Nephron progenitor cell (in vitro differentiated cells): ENCODE data around the gene CLEC16A.
A peak's percentile ranks its signal among the peaks of the same experiment; 100 is the strongest.
"Not testable (repeated sequence)": the region's sequence is repeated elsewhere in the genome, so short reads cannot be mapped to it uniquely, and the experiment has no call there.

Source experiments
- DNase-seq: peaks from one replicate; pipeline ENCODE4 v3.0.0; 2021
- H3K27ac Mint-ChIP-seq: 2 replicates; pipeline ENCODE4 v1.8.0; 2021; ENCODE audit warnings: mild to moderate bottlenecking, moderate library complexity, mixed read lengths
- H3K27me3 Mint-ChIP-seq: 2 replicates; pipeline ENCODE4 v1.8.0; 2021; ENCODE audit warnings: mild to moderate bottlenecking, low read depth, mixed read lengths; ENCODE audit not compliant: poor library complexity
- H3K36me3 Mint-ChIP-seq: 2 replicates; pipeline ENCODE4 v1.8.0; 2021; ENCODE audit warnings: low read depth, mixed read lengths
- H3K4me1 Mint-ChIP-seq: 2 replicates; pipeline ENCODE4 v1.8.0; 2021; ENCODE audit warnings: mixed read lengths
- H3K4me3 Mint-ChIP-seq: 2 replicates; pipeline ENCODE4 v1.8.0; 2021; ENCODE audit warnings: mild to moderate bottlenecking, moderate library complexity, mixed read lengths
- H3K9me3 Mint-ChIP-seq: 2 replicates; pipeline ENCODE4 v1.8.0; 2021; ENCODE audit warnings: mild to moderate bottlenecking, moderate library complexity, mixed read lengths
- TF ChIP-seq, protein P1 (sequence below): fragments of 200-600 bp; sonication (generic); IDR thresholded peaks from 2 replicates; pipeline ENCODE4 v1.5.0; 2021; ENCODE audit warnings: antibody characterized with exemption

CLEC16A gene

DNA sequence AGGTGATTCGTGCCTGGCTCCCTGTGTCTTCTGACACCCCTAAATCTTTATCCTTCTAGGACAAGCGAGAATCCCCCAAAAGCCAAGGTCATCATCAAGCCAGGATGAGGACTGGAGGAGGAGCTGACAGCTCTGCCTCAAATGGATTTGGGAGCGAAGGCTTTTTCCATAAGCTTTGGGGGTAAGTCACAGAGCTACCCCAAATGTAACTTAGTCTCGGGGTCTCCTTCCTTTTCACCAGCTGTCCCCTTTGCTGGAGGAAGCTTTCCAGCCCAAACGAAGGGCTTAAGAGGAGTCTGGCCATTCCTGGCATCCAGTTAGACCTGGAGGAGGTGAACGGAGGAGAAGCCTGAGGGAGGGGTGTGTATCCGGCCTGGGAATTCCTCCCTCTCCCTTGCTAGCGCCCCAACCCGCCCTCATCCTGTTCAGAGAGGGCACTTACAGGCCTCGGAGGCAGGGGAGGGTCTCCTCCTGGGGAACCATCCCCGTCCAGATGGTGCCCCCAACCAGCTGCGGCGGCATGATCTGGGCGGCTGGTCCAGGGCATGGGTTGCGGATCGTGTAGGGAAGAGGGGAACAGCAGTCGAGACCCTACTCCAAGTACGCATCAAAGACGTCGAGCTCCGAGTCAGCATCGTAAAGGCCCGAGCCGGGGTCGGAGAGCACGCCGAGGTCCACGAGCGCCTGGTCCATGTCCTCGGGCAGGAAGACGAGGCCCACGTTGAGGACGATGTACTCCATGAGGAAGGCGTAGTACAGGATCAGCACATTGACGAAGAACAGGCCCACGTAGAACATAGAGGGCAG is 3.0 kb upstream of the CLEC16A start:
- Mint-ChIP-seq H3K27me3 (peaks cover 5% of the 10 kb centered on the region), H3K4me1 (peaks cover 79% of the 10 kb centered on the region), H3K9me3 (no peaks in the 10 kb centered on the region), H3K36me3 (peaks cover 10% of the 10 kb centered on the region), H3K4me3 (peak overlapping the region; percentile 94), H3K27ac (no peak overlapping the region)
- DNase-seq: peak; percentile 22
- TF ChIP-seq, protein P1, sequence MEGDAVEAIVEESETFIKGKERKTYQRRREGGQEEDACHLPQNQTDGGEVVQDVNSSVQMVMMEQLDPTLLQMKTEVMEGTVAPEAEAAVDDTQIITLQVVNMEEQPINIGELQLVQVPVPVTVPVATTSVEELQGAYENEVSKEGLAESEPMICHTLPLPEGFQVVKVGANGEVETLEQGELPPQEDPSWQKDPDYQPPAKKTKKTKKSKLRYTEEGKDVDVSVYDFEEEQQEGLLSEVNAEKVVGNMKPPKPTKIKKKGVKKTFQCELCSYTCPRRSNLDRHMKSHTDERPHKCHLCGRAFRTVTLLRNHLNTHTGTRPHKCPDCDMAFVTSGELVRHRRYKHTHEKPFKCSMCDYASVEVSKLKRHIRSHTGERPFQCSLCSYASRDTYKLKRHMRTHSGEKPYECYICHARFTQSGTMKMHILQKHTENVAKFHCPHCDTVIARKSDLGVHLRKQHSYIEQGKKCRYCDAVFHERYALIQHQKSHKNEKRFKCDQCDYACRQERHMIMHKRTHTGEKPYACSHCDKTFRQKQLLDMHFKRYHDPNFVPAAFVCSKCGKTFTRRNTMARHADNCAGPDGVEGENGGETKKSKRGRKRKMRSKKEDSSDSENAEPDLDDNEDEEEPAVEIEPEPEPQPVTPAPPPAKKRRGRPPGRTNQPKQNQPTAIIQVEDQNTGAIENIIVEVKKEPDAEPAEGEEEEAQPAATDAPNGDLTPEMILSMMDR: no peak

DNA sequence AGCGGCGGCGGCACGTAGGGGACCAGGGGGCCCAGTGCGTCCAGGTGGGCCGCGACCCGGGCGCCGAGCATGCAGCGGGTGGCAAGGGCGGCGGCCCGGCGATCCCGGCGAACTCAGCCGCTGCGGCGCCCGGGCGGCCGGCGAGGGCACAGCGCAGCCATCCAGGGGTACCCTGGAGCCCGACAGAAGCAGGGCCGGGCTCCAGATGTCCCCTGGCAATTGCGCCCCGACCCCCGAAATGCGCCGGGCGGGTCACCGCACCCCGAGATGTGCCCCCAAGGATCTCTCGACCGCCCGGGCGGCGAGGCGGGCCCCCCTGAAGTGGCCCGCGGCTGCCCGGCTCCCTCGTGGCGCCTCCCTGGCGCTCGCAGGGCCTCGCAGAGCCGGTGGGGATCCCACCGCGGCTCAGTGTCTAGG is 2.4 kb upstream of the CLEC16A start:
- not testable (repeated sequence) for H3K27me3 Mint-ChIP-seq, H3K9me3 Mint-ChIP-seq, H3K27ac Mint-ChIP-seq, H3K36me3 Mint-ChIP-seq
- Mint-ChIP-seq H3K4me1 (peaks cover 77% of the 10 kb centered on the region), H3K4me3 (peak overlapping the region; percentile 94)
- peak; percentile 39 for DNase-seq

DNA sequence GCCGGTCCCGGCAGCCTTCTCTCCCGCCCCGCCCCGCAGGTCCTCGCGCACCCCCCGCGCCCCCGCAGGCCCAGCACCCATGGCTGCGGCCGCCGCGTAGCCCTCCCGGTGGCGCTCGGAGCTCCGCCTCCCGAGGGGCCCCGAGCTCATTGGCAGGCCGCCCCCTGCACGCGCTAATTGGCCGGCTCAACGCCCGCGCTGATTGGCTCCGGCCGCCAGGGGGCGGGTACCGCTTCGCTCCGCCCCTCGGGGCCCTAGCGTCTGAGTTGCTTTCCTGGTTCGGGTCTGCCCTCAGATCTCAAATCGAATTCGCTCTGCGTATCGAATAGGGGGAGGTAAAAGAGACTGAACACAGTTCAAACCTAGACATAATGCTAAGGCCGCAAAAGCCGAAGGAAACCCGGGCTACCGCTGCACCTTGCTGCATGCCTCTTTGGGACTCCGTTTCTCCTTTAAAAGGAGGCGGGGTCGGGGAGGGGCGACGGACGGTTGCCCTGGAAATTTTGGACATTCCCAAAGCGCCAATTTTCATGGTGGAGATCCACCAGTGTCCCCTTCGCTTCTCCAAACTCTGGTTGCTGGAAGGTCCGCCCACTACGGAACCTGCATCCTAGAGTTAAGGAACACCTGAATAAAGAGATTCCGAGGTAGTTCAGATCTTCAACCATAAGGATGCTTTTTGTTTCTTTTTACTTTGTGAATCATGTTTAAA is 1.9 kb upstream of the CLEC16A start, which contains the start of gene DEXI:
Gene DEXI (minus strand): TSS at position 117 of the 712 bp plus-strand sequence. CDS start 463 bp downstream, outside the sequence.
- H3K4me1 Mint-ChIP-seq: peaks cover 77% of the 10 kb centered on the region

DNA sequence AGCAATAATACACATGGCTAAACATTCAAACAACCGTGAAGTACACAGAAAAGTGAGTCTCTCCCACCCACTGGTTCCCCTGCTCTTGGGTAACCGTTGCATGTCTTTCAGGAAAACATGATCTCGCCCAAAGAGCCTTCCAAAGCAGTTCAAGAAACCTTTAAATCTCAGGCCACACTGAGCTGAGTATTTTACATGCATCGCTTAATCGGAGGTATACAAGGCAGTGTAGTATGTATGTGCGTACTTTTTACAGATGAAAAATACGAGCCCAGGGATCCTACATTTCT is 1.4 kb upstream of the CLEC16A start:
- peaks cover 10% of the 10 kb centered on the region for H3K36me3 Mint-ChIP-seq
- no peak overlapping the region for H3K27ac Mint-ChIP-seq
- H3K27me3 Mint-ChIP-seq: peaks cover 5% of the 10 kb centered on the region
- TF ChIP-seq, protein P1: no peak
- peaks cover 73% of the 10 kb centered on the region for H3K4me1 Mint-ChIP-seq
- peak overlapping the region; percentile 67 for H3K4me3 Mint-ChIP-seq
- DNase-seq: no peak
- H3K9me3 Mint-ChIP-seq: no peaks in the 10 kb centered on the region

More for the DNA sequence above, 1.9 kb upstream of the CLEC16A start, which contains the start of gene DEXI:
- Mint-ChIP-seq H3K4me3 (peak within 1 kb of the TSS; percentile 94), H3K9me3 (no peaks in the 10 kb centered on the region), H3K27me3 (peaks cover 5% of the 10 kb centered on the region), H3K27ac (no peak within 1 kb of the TSS), H3K36me3 (peaks cover 10% of the 10 kb centered on the region)
- DNase-seq: peak; percentile 94
- TF ChIP-seq, protein P1: no peak

DNA sequence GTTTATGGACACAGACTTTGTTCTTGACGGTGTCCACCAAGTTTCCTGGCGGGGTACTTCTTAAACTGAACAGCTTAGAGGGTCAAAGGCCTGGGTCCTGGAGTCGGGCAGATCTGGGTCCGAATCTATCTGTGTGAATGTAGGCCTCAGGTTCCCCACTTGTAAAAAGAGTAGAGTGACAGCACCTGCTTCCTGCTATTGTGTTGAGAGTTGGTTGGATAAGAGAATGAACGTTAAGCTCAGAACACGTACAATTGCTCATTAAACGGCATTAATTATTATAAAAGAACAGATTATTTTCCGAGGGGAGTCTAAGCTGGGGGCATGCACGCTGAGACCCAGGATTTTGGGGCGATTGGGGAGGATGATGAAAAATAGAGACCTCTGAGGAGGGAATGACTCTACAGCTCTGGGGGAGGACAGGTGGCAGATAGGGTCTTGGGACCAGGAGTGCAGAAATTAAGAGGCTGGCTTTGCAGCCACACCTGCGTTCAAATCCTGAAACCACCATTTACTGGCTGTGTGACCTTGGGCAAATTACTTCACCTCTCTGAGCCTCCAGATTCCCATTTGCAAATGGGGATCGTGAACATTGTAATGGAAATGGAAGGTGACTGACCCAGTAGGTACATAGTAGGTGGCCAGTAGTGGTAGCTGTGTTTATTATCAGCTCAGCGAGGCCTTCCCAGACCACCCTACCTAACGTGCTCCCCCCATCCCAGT is 862 bp downstream of the CLEC16A start:
- H3K27me3 Mint-ChIP-seq: peaks cover 8% of the 10 kb centered on the region
- no peaks in the 10 kb centered on the region for H3K9me3 Mint-ChIP-seq
- H3K27ac Mint-ChIP-seq: peak overlapping the region; percentile 24
- H3K4me3 Mint-ChIP-seq: peak overlapping the region; percentile 89
- TF ChIP-seq, protein P1: no peak
- peaks cover 3% of the 10 kb centered on the region for H3K36me3 Mint-ChIP-seq
- DNase-seq: no peak
- peaks cover 68% of the 10 kb centered on the region for H3K4me1 Mint-ChIP-seq

DNA sequence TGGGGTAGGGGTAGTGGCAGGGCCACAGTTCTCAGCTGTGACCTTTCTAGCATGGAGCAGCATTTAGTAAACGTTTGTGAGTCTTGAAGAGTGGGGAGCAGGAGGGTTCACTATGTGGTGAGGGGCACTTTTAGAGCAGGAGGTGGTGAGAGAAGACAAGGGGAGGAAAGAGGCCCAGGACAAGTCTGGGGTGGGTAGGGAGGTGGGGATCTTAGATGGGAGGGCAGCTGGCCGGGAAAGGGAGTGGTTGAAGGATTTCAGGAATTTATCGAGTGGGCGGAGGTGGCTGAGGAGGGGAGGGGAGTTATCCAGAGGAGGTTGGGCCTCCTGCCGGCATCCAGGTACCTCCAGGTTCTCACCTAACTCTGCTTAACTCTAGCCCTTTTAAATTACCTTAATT is 1.9 kb downstream of the CLEC16A start:
- H3K27ac Mint-ChIP-seq: no peak overlapping the region

More for the DNA sequence above, 1.9 kb downstream of the CLEC16A start:
- H3K27me3 Mint-ChIP-seq: peaks cover 3% of the 10 kb centered on the region
- H3K4me3 Mint-ChIP-seq: peak overlapping the region; percentile 89
- no peak for DNase-seq
- H3K9me3 Mint-ChIP-seq: no peaks in the 10 kb centered on the region
- TF ChIP-seq, protein P1: no peak
- H3K4me1 Mint-ChIP-seq: peaks cover 57% of the 10 kb centered on the region
- H3K36me3 Mint-ChIP-seq: no peaks in the 10 kb centered on the region
